ENCODE measurements around the gene HIGD1A. TPM values are rescaled to one million over a fixed set of nuclear protein-coding genes. Genes with fewer than 3 reads are reported as not detected.

Gene HIGD1A
- total and polyA plus RNA-seq, 7 donors: 81.0 to 169 (median 118) TPM

DNA sequence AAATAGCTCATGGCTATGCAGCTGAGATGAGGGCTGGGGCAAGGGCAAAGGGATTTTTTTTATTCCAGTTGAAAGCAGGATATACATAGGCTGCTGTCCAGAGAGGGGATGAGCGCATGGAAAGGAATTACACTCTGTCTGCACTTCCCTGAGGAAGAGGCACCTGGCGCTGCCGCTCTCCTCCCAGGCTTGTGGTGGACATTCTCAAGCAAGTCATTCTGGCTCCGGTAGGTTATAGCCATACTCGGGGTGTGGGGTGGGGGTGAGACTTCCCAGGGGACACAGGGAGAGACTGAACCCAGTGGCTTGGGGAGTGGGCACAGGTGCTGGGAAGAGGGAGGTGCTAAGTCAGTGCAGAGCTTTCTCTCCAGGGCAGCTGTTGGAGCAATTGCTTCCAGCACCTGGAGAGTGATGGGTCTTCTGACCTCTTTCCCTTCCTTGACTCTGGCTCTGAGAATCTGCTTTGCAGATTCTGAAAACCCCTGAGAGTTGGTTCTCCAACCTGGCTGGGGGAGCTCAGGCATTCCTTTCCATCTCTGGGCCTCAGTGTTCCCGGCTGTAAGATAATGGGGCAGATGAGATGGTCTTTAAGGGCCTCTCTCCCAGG, 47.0 kb upstream of the HIGD1A start:
- ATAC-seq: no peak

GRCh38 chr3:42850263-42850662, 46.0 kb upstream of the HIGD1A start:
- no peak overlapping the region for H3K27ac ChIP-seq
- intact Hi-C loops (cut with DNase I): no loop called here

More for the DNA sequence above, 47.0 kb upstream of the HIGD1A start:
- Histone ChIP-seq H3K9me3 (no peaks in the 10 kb centered on the region), H3K36me3 (ENCODE audit: insufficient read depth in 1 of 2, low read depth in 1 of 2) (no peaks in the 10 kb centered on the region), H3K4me3 (no peak overlapping the region), H3K4me1 (peaks cover 11% of the 10 kb centered on the region), H3K27ac (no peak overlapping the region), H3K27me3 (ENCODE audit: insufficient read depth in 3 of 3, low read length in 2 of 3) (no peaks in the 10 kb centered on the region)
- WGBS, 3 donors: 66 to 73% (median 71%) methylated on average over 6 of the region's 6 CpGs
- DNase-seq: no peak
- intact Hi-C loops (cut with DNase I): no loop called here
- TF ChIP-seq, protein P1, sequence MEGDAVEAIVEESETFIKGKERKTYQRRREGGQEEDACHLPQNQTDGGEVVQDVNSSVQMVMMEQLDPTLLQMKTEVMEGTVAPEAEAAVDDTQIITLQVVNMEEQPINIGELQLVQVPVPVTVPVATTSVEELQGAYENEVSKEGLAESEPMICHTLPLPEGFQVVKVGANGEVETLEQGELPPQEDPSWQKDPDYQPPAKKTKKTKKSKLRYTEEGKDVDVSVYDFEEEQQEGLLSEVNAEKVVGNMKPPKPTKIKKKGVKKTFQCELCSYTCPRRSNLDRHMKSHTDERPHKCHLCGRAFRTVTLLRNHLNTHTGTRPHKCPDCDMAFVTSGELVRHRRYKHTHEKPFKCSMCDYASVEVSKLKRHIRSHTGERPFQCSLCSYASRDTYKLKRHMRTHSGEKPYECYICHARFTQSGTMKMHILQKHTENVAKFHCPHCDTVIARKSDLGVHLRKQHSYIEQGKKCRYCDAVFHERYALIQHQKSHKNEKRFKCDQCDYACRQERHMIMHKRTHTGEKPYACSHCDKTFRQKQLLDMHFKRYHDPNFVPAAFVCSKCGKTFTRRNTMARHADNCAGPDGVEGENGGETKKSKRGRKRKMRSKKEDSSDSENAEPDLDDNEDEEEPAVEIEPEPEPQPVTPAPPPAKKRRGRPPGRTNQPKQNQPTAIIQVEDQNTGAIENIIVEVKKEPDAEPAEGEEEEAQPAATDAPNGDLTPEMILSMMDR (IDR thresholded peaks at IDR 0.05): no peak

DNA sequence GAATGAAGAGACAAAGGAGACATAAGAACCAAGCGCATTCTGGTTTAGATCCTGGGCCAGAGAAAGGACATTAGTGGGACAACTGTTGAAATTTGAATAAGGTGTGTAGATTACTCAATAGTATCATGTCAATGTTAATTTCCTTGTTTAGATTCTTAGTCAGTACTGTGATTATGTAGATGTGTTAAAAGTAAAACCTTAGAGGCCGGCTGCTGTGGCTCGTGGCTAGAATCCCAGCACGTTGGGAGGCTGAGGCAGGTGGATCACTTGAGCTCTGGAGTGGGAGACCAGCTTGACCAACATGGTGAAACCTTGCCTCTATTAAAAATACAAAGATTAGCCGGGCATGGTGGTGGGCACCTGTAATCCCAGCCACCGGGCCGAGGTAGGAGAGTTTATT, 44.7 kb upstream of the HIGD1A start:
- no peak overlapping the region for H3K27ac ChIP-seq
- peaks cover 18% of the 10 kb centered on the region for H3K4me1 ChIP-seq
- intact Hi-C loops (cut with DNase I): no loop called here
- ATAC-seq (peak; percentile 42 to 81 (median 76)), DNase-seq (no peak)
- no peak overlapping the region for H3K4me3 ChIP-seq
- TF ChIP-seq, protein P1 (IDR thresholded peaks at IDR 0.05): no peak
- WGBS, 3 donors: 76 to 93% (median 79%) methylated on average over 7 of the region's 7 CpGs
- H3K9me3 ChIP-seq: no peaks in the 10 kb centered on the region
- no peaks in the 10 kb centered on the region for H3K36me3 ChIP-seq (ENCODE audit: insufficient read depth in 1 of 2, low read depth in 1 of 2)
- no peaks in the 10 kb centered on the region for H3K27me3 ChIP-seq (ENCODE audit: insufficient read depth in 3 of 3, low read length in 2 of 3)

More at GRCh38 chr3:42850263-42850662, 46.0 kb upstream of the HIGD1A start:
- TF ChIP-seq, protein P1 (IDR thresholded peaks at IDR 0.05): no peak
- Histone ChIP-seq H3K36me3 (ENCODE audit: insufficient read depth in 1 of 2, low read depth in 1 of 2) (no peaks in the 10 kb centered on the region), H3K27me3 (ENCODE audit: insufficient read depth in 3 of 3, low read length in 2 of 3) (no peaks in the 10 kb centered on the region), H3K4me1 (peaks cover 18% of the 10 kb centered on the region), H3K9me3 (no peaks in the 10 kb centered on the region), H3K4me3 (no peak overlapping the region)
- WGBS, 3 donors: 93 to 95% (median 95%) methylated on average over 3 of the region's 3 CpGs
- no peak for ATAC-seq
- DNase-seq: no peak

- intact Hi-C loops (cut with DNase I): loop anchor here in 1 of 2 donors (2.0 kb wide), 1 partner anchor 25 kb away; no protein-coding TSS in a partner anchor
- H3K27ac ChIP-seq: no peak overlapping the region
- DNase-seq: no peak
These were observed 43.4 kb upstream of the HIGD1A start for GRCh38 chr3:42847731-42848130.

More at GRCh38 chr3:42847731-42848130, 43.4 kb upstream of the HIGD1A start:
- Histone ChIP-seq H3K4me3 (no peak overlapping the region), H3K27me3 (ENCODE audit: insufficient read depth in 3 of 3, low read length in 2 of 3) (no peaks in the 10 kb centered on the region), H3K9me3 (no peaks in the 10 kb centered on the region), H3K4me1 (peaks cover 18% of the 10 kb centered on the region), H3K36me3 (ENCODE audit: insufficient read depth in 1 of 2, low read depth in 1 of 2) (no peaks in the 10 kb centered on the region)
- ATAC-seq: peak in 2 of 4 donors; percentile 29 to 40
- TF ChIP-seq, protein P1 (IDR thresholded peaks at IDR 0.05): no peak
- WGBS, 3 donors: 47 to 54% (median 52%) methylated on average over 4 of the region's 4 CpGs

Measured in psoas muscle (tissue), 8 donors.